Right lobe of liver (tissue), 6 donors: ENCODE measurements around the gene RTTN. TPM values are rescaled to one million over a fixed set of nuclear protein-coding genes. Genes with fewer than 3 reads are reported as not detected.

Experiments
- ATAC-seq, 4 donors: fragments of 200-7000 bp; cut with Tn5 transposase; one replicate each; pipeline ENCODE4 v1.9.1; 2020; ENCODE audit warnings: mild to moderate bottlenecking in 4 of 4, moderate library complexity in 4 of 4
- DNase-seq, 3 donors: peaks; one replicate each; pipeline ENCODE4 v3.0.0-alpha.2; 2020
- H3K27ac ChIP-seq, 3 donors: fragments of 200-600 bp; one replicate each; pipeline ENCODE4 v1.8.0; 2022
- H3K27me3 ChIP-seq, 2 donors: fragments of 200-600 bp; one replicate each; pipeline ENCODE4 v1.8.0; 2022
- H3K36me3 ChIP-seq, 4 donors: fragments of 200-600 bp; sonication (generic) in 1 of 4; one replicate each; pipeline versions ENCODE4 v1.5.1 to v1.8.0; 2017 to 2022; ENCODE audit warnings: control low read depth in 1 of 4
- H3K4me1 ChIP-seq, 4 donors: fragments of 200-600 bp; sonication (generic) in 1 of 4; one replicate each; pipeline versions ENCODE4 v1.5.1 to v1.8.0; 2017 to 2022; ENCODE audit warnings: control low read depth in 1 of 4
- H3K4me3 ChIP-seq, 3 donors: fragments of 200-600 bp; one replicate each; pipeline ENCODE4 v1.8.0; 2022
- H3K9me3 ChIP-seq, 4 donors: fragments of 200-600 bp; sonication (generic) in 1 of 4; one replicate each; pipeline versions ENCODE4 v1.5.1 to v1.8.0; 2017 to 2022; ENCODE audit warnings: control low read depth in 1 of 4
- CTCF ChIP-seq, 4 donors: fragments of 200-600 bp in 3 of 4; fragments of 450-650 bp in 1 of 4; IDR thresholded peaks; one replicate each; pipeline versions ENCODE4 v1.5.1 to v1.8.0; 2016 to 2022; ENCODE audit warnings: antibody characterized with exemption in 4 of 4, mild to moderate bottlenecking in 2 of 4
- POLR2A ChIP-seq: fragments of 450-650 bp; IDR thresholded peaks from one replicate; pipeline ENCODE4 v1.6.1; 2017; ENCODE audit warnings: antibody characterized with exemption, mild to moderate bottlenecking
- WGBS: methylation state at CpG from one replicate; pipeline ENCODE4 v1.1.6; 2018; ENCODE audit warnings: low coverage, low lambda C conversion rate; ENCODE audit not compliant: insufficient coverage; ENCODE audit errors: missing lambda C conversion rate; 5-methylcytosine and 5-hydroxymethylcytosine counted together
- intact Hi-C, 2 donors: fragments of 100-400 bp; cut with DNase I; formaldehyde crosslinking; loops; one replicate each; pipeline versions ENCODE4 v1.11.2 to v1.14.1; 2022
- total RNA-seq, 6 experiments: library from RNA; depleted of rRNA in 2 of 6; stranded (reverse); fragments of >200 nt in 2 of 6; fragmentation: NEBNext Ultra II Directional in 3 of 6; extraction: Animal tissue kit (Norgen Biotek cat#: 25700) in 3 of 6; gene quantifications; one replicate each; pipeline versions ENCODE4 v1.1.0 to v1.2.4, GENCODE V29; 2016 to 2023
- donor health status: DM: no; HTN: yes; CAD: no.
- donor health status: DM: no; HTN: no; CAD: no.
- donor health status: DM: no; HTN: no; CAD: no.
- donor health status: DM: no; HTN: yes; CAD: no.
- donor health status: DM: no; HTN: yes; CAD: no.

RTTN gene
- total RNA-seq, 6 experiments from 2014 or later = 2.3 to 7.4 (median 6.5) TPM

DNA sequence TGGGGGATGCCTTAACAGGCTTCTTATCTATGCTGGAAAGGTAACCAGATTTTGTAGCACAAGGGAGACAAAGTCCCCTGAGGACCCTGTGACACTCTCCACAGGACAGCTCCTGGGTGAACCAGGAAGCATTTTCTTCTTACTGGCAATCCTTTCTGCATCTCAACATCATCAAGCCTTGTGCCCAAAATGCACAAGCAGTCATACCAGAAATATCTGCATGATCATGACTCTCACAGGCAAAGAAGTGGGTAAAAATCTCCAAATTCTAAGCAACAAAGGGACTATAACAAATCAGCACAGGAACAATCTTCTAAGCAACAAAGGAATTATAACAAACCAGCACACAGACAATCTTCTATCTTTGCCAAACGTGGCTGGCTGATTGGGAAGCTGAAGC, 158.7 kb downstream of the RTTN start:
- Histone ChIP-seq H3K27me3 (no peaks in the 10 kb centered on the region), H3K27ac (no peak overlapping the region), H3K4me3 (no peak overlapping the region), H3K4me1 (peaks cover 0 to 4% (median 0%) of the 10 kb centered on the region in 4 donors), H3K9me3 (no peaks in the 10 kb centered on the region), H3K36me3 (no peaks in the 10 kb centered on the region)
- intact Hi-C loops = no loop called here
- DNase-seq = no peak
- TF ChIP-seq POLR2A (no peak), CTCF (IDR thresholded peaks at IDR 0.05) (no peak)
- WGBS = 82% methylated on average over 1 of the region's 1 CpG
- no peak for ATAC-seq

GRCh38 chr18:70046207-70046606, 159.3 kb downstream of the RTTN start:
- Histone ChIP-seq H3K9me3 (no peaks in the 10 kb centered on the region), H3K4me3 (no peak overlapping the region), H3K27me3 (no peaks in the 10 kb centered on the region), H3K36me3 (no peaks in the 10 kb centered on the region), H3K4me1 (peaks cover 0 to 4% (median 0%) of the 10 kb centered on the region in 4 donors), H3K27ac (no peak overlapping the region)
- no CpG with 5 or more reads among the region's 2 CpGs for WGBS
- TF ChIP-seq POLR2A (no peak), CTCF (IDR thresholded peaks at IDR 0.05) (no peak)
- intact Hi-C loops = no loop called here
- DNase-seq (no peak), ATAC-seq (peak in 1 of 4 donors; percentile 36)

GRCh38 chr18:70044632-70045031, 160.9 kb downstream of the RTTN start:
- H3K27me3 ChIP-seq = no peaks in the 10 kb centered on the region
- WGBS = 66% methylated on average over 4 of the region's 4 CpGs

GRCh38 chr18:70041459-70042050, 163.9 kb downstream of the RTTN start:
- H3K4me1 ChIP-seq = no peaks in the 10 kb centered on the region
- WGBS = 96% methylated on average over 3 of the region's 4 CpGs
- H3K27ac ChIP-seq = no peak overlapping the region
- no peaks in the 10 kb centered on the region for H3K9me3 ChIP-seq
- TF ChIP-seq POLR2A (no peak), CTCF (IDR thresholded peaks at IDR 0.05) (no peak)
- ATAC-seq = no peak
- no peak for DNase-seq
- H3K36me3 ChIP-seq = no peaks in the 10 kb centered on the region
- H3K27me3 ChIP-seq = no peaks in the 10 kb centered on the region
- intact Hi-C loops = no loop called here
- H3K4me3 ChIP-seq = no peak overlapping the region

More at GRCh38 chr18:70044632-70045031, 160.9 kb downstream of the RTTN start:
- Histone ChIP-seq H3K4me3 (no peak overlapping the region), H3K27ac (no peak overlapping the region), H3K4me1 (peaks cover 0 to 4% (median 0%) of the 10 kb centered on the region in 4 donors), H3K9me3 (no peaks in the 10 kb centered on the region), H3K36me3 (no peaks in the 10 kb centered on the region)
- DNase-seq (no peak), ATAC-seq (no peak)
- intact Hi-C loops = no loop called here
- TF ChIP-seq CTCF (IDR thresholded peaks at IDR 0.05) = no peak
- no peak for TF ChIP-seq POLR2A
